ENCODE measurements around the gene SERTAD3.

GRCh38 chr19:40410030-40410389, 34.1 kb downstream of the SERTAD3 start:
- no peak for TF ChIP-seq CTCF (IDR thresholded peaks at IDR 0.05)
- TF ChIP-seq POLR2A (IDR thresholded peaks at IDR 0.05; ENCODE audit: low read depth) = no peak
- TF ChIP-seq POLR2AphosphoS5 (IDR thresholded peaks at IDR 0.05) = no peak
